Endothelial cell of umbilical vein (primary cell): ENCODE measurements around the gene COL4A2.

ENCODE experiments used
- EZH2 ChIP-seq: IDR thresholded peaks from 2 replicates; pipeline ENCODE4 v1.6.1; 2012; ENCODE audit warnings: borderline replicate concordance, low read depth, mild to moderate bottlenecking, moderate library complexity, low read length, inconsistent platforms; ENCODE audit not compliant: severe bottlenecking
- FOS ChIP-seq: IDR thresholded peaks from 2 replicates; pipeline ENCODE4 v1.6.1; 2011; ENCODE audit warnings: mild to moderate bottlenecking, low read length, moderate library complexity, borderline replicate concordance; ENCODE audit not compliant: insufficient read depth
- GATA2 ChIP-seq: IDR thresholded peaks from 2 replicates; pipeline ENCODE4 v1.7.0; 2011; ENCODE audit warnings: low read depth, mild to moderate bottlenecking, moderate library complexity, mixed read lengths, low read length; ENCODE audit not compliant: insufficient read length, insufficient read depth
- JUN ChIP-seq: IDR thresholded peaks from 2 replicates; pipeline ENCODE4 v1.6.1; 2011; ENCODE audit warnings: borderline replicate concordance, low read depth; ENCODE audit not compliant: insufficient read length, insufficient read depth
- MAX ChIP-seq: IDR thresholded peaks from 2 replicates; pipeline ENCODE4 v1.6.1; 2011; ENCODE audit not compliant: insufficient read depth, insufficient read length
- MYC ChIP-seq: IDR thresholded peaks from one replicate; pipeline ENCODE4 v1.6.1; 2011; ENCODE audit warnings: mild to moderate bottlenecking, low read depth, low read length
- POLR2A ChIP-seq: IDR thresholded peaks from 2 replicates; pipeline ENCODE4 v1.6.1; 2012; ENCODE audit warnings: low read depth, mild to moderate bottlenecking, control low read depth, low read length
- POLR2AphosphoS5 ChIP-seq: IDR thresholded peaks from 2 replicates; pipeline ENCODE4 v1.6.1; 2012; ENCODE audit warnings: low read depth, mild to moderate bottlenecking, control low read depth, low read length, moderate library complexity; ENCODE audit not compliant: insufficient read depth
- TF ChIP-seq, protein P1 (sequence below), 2 donors: IDR thresholded peaks; 1 replicate in 1 of 2; 2 replicates in 1 of 2; pipeline ENCODE4 v1.5.1; 2011; ENCODE audit warnings: low read length in 2 of 2, mild to moderate bottlenecking in 2 of 2, moderate library complexity in 2 of 2, control low read depth in 1 of 2, inconsistent platforms in 1 of 2, low read depth in 1 of 2; ENCODE audit not compliant: insufficient read depth in 1 of 2; ENCODE audit errors: extremely low read depth in 1 of 2

GRCh38 chr13:110278859-110279258 lies 28.2 kb upstream of the COL4A2 start:
- TF ChIP-seq, protein P1, sequence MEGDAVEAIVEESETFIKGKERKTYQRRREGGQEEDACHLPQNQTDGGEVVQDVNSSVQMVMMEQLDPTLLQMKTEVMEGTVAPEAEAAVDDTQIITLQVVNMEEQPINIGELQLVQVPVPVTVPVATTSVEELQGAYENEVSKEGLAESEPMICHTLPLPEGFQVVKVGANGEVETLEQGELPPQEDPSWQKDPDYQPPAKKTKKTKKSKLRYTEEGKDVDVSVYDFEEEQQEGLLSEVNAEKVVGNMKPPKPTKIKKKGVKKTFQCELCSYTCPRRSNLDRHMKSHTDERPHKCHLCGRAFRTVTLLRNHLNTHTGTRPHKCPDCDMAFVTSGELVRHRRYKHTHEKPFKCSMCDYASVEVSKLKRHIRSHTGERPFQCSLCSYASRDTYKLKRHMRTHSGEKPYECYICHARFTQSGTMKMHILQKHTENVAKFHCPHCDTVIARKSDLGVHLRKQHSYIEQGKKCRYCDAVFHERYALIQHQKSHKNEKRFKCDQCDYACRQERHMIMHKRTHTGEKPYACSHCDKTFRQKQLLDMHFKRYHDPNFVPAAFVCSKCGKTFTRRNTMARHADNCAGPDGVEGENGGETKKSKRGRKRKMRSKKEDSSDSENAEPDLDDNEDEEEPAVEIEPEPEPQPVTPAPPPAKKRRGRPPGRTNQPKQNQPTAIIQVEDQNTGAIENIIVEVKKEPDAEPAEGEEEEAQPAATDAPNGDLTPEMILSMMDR (IDR thresholded peaks at IDR 0.05; ENCODE audit: extremely low read depth in 1 of 2, insufficient read depth in 1 of 2, low read depth in 1 of 2, low read length in 2 of 2): no peak
- TF ChIP-seq POLR2A: no peak
- TF ChIP-seq POLR2AphosphoS5: no peak
- no peak for TF ChIP-seq EZH2
- TF ChIP-seq MAX: no peak
- TF ChIP-seq JUN: no peak
- TF ChIP-seq MYC: no peak
- TF ChIP-seq FOS: no peak
- no peak for TF ChIP-seq GATA2
